ENCODE data around the gene HTRA3. TPM values are rescaled to one million over a fixed set of nuclear protein-coding genes. Genes with fewer than 3 reads are reported as not detected.
A peak's percentile ranks its signal among the peaks of the same experiment; 100 is the strongest.

HTRA3 gene
- total and polyA plus RNA-seq, 2 of the 4 experiments (the other 2 are of a cell fraction): 1.3 to 9.5 TPM

GRCh38 chr4:8251110-8251883, 18.3 kb upstream of the HTRA3 start (continued):
- TF ChIP-seq MAFK (IDR thresholded peaks at IDR 0.05; ENCODE audit: low read depth, low read length): no peak

GRCh38 chr4:8252301-8253173, 17.0 kb upstream of the HTRA3 start:
- ATAC-seq (ENCODE audit: low read depth): peak; percentile 38; the same call in 1 of the 2 replicates
- dilution Hi-C loops (cut with HindIII; ENCODE audit: low sequenced_read_pairs, unreplicated experiment): no loop called here

More at GRCh38 chr4:8252301-8253173, 17.0 kb upstream of the HTRA3 start:
- no peaks in the 10 kb centered on the region for H3K36me3 ChIP-seq (ENCODE audit: control insufficient read depth, insufficient read depth, low read length)
- H3K9me3 ChIP-seq (ENCODE audit: control insufficient read depth, insufficient read depth, low read length): no peaks in the 10 kb centered on the region
- H2AK9ac ChIP-seq (replicated peaks; ENCODE audit: low read depth, low read length, poor library complexity): peak overlapping the region; percentile 39
- no peak overlapping the region for H2BK5ac ChIP-seq (ENCODE audit: low read depth, low read length, poor library complexity, severe bottlenecking)
- no peaks in the 10 kb centered on the region for H4K20me1 ChIP-seq (ENCODE audit: insufficient read depth, low read length)
- no peak overlapping the region for H3K14ac ChIP-seq (replicated peaks; ENCODE audit: low read depth, low read length)
- H3K4me1 ChIP-seq (ENCODE audit: control insufficient read depth, insufficient read depth, low read length): peaks cover 11% of the 10 kb centered on the region; the same call in 1 of the 2 replicates
- H4K91ac ChIP-seq (ENCODE audit: insufficient read depth, low read depth, low read length): no peak overlapping the region
- no peak overlapping the region; the same call in 1 of the 2 replicates for H3K23ac ChIP-seq (ENCODE audit: low read depth, low read length)
- H4K5ac ChIP-seq (ENCODE audit: low read depth, low read length): no peak overlapping the region
- H3K9ac ChIP-seq (ENCODE audit: low read depth, low read length): no peak overlapping the region
- H4K8ac ChIP-seq (ENCODE audit: low read depth in 2 of 2, low read length in 2 of 2): no peak overlapping the region
- no peak overlapping the region for H3K18ac ChIP-seq (ENCODE audit: low read depth, low read length)
- CTCF ChIA-PET: interaction anchor here (0.6 kb wide), 1 partner anchor 135 kb away, joined by 3 read pairs; no protein-coding TSS in a partner anchor
- no peak overlapping the region; the same call in 1 of the 2 replicates for H3K4me2 ChIP-seq (ENCODE audit: low read depth, low read length)
- no peak overlapping the region for H2BK20ac ChIP-seq (ENCODE audit: low read depth, low read length)
- no peaks in the 10 kb centered on the region for H3K79me1 ChIP-seq (ENCODE audit: low read depth in 1 of 2, low read length in 2 of 2)
- no peak overlapping the region for H3K4ac ChIP-seq (ENCODE audit: low read depth, low read length)
- H3K9me1 ChIP-seq (ENCODE audit: insufficient read depth, low read length): no peaks in the 10 kb centered on the region; the same call in 1 of the 2 replicates
- POLR2A ChIA-PET (ENCODE audit: unreplicated experiment): interaction anchor here (0.7 kb wide), 1 partner anchor 294 kb away, joined by 3 read pairs; no protein-coding TSS in a partner anchor
- H3K27me3 ChIP-seq (ENCODE audit: control insufficient read depth, insufficient read depth, low read length): peaks cover 3% of the 10 kb centered on the region; the same call in 1 of the 2 replicates
- 91% methylated on average over 8 of the region's 23 CpGs; no CpG with 5 or more reads in 1 of the 2 experiments for WGBS, 2 experiments (ENCODE audit: extremely low coverage in 2 of 2, insufficient read length in 1 of 2)
- in situ Hi-C loops (cut with MboI; ENCODE audit: low sequenced_read_pairs): no loop called here
- peak overlapping the region; percentile 32 for H2AFZ ChIP-seq (replicated peaks; ENCODE audit: low read length, poor library complexity)
- H2BK120ac ChIP-seq (ENCODE audit: low read depth, low read length): no peak overlapping the region
- intact Hi-C loops (cut with micrococcal nuclease): no loop called here
- no peak overlapping the region for H3K4me3 ChIP-seq (ENCODE audit: insufficient read depth, low read depth, low read length)
- H3K27ac ChIP-seq (ENCODE audit: insufficient read depth, low read length): no peak overlapping the region
- BruUV-seq (replicated peaks): no TSS peak
- H3K56ac ChIP-seq (ENCODE audit: extremely low read depth, insufficient read depth, low read length): no peak overlapping the region
- peak overlapping the region; percentile 58; the same call in 1 of the 2 replicates for H2AK5ac ChIP-seq (ENCODE audit: low read depth, low read length)
- H2BK15ac ChIP-seq (ENCODE audit: low read depth, low read length): no peak overlapping the region
- DNase-seq: peak; percentile 63
- TF ChIP-seq BHLHE40 (IDR thresholded peaks at IDR 0.05; ENCODE audit: low read depth, low read length) (0 out of 2 replicates have a peak, but pooled peaks have one; percentile 23), CTCF (conservative IDR thresholded peaks at IDR 0.05; ENCODE audit: low read depth, low read length) (no peak), CEBPB (IDR thresholded peaks at IDR 0.05; ENCODE audit: low read depth, low read length) (0 out of 2 replicates have a peak, but pooled peaks have one; percentile 22), MAZ (IDR thresholded peaks at IDR 0.05; ENCODE audit: borderline replicate concordance, low read depth, low read length) (no peak)

Data from IMR-90 (cell line).